K562 (cell line): ENCODE data around the gene OR51B2. TPM values are rescaled to one million over a fixed set of nuclear protein-coding genes. Genes with fewer than 3 reads are reported as not detected.

Experiments used
- CREB1 ChIP-seq, 2 experiments: sonication (generic) in 1 of 2; formaldehyde crosslinking in 1 of 2; IDR thresholded peaks; 2 replicates each; pipeline versions ENCODE4 v1.6.1 to v1.8.0; 2012 to 2022; ENCODE audit warnings: inconsistent platforms in 1 of 2, mild to moderate bottlenecking in 1 of 2, missing genetic modification reagents in 1 of 2, moderate library complexity in 1 of 2
- HMG20A ChIP-seq: fragments of 450-650 bp; formaldehyde crosslinking; conservative IDR thresholded peaks from 2 replicates; pipeline ENCODE4 v1.4.0; 2020; ENCODE audit warnings: mild to moderate bottlenecking, mixed read lengths
- KDM4B ChIP-seq, 2 experiments: fragments of 450-650 bp in 1 of 2; sonication (generic) in 1 of 2; IDR thresholded peaks; 2 replicates each; pipeline ENCODE4 v1.6.1; 2016 to 2017; ENCODE audit warnings: borderline replicate concordance in 2 of 2, antibody characterized with exemption in 1 of 2, low read depth in 1 of 2, mild to moderate bottlenecking in 1 of 2
- KLF1 ChIP-seq: fragments of 450-650 bp; IDR thresholded peaks from 2 replicates; pipeline ENCODE4 v1.6.1; 2016; ENCODE audit warnings: missing genetic modification characterization, missing compliant biosample characterization
- MBD2 ChIP-seq: sonication (generic); IDR thresholded peaks from 2 replicates; pipeline ENCODE4 v1.6.1; 2016; ENCODE audit warnings: low read depth, borderline replicate concordance
- RBM14 ChIP-seq: fragments of 200-400 bp; formaldehyde crosslinking; IDR thresholded peaks from 2 replicates; pipeline ENCODE4 v1.6.1; 2018; ENCODE audit warnings: low read depth, mild to moderate bottlenecking, low read length, moderate library complexity, borderline replicate concordance; ENCODE audit not compliant: insufficient read depth
- RFX1 ChIP-seq: fragments of 450-650 bp; IDR thresholded peaks from 2 replicates; pipeline ENCODE4 v1.6.1; 2016; ENCODE audit warnings: mild to moderate bottlenecking, moderate library complexity
- SMARCE1 ChIP-seq: fragments of 450-650 bp; IDR thresholded peaks from 2 replicates; pipeline ENCODE4 v1.7.1; 2016; ENCODE audit warnings: mild to moderate bottlenecking
- polyA plus RNA-seq, 8 experiments: library from polyadenylated mRNA; depleted of rRNA in 4 of 8; stranded (reverse) in 5 of 8; unstranded in 3 of 8; fragments of >200 nt; fragmentation: Nextera tagmentation in 2 of 8; fragmentation: Illumina TruSeq in 1 of 8; extraction: Ambion mirVana in 2 of 8; extraction: Trizol in 1 of 8; gene quantifications; 2 replicates each; pipeline versions ENCODE4 v1.2.1 to v1.2.3, GENCODE V29; 2011 to 2014; ENCODE audit warnings: inconsistent platforms in 1 of 8, missing spikeins in 1 of 8
- total RNA-seq, 7 experiments: library from RNA; depleted of rRNA in 6 of 7; stranded (reverse); fragments of >200 nt in 6 of 7; fragmentation: Illumina TruSeq in 2 of 7; extraction: Trizol in 2 of 7; gene quantifications; 2 replicates each; pipeline versions ENCODE4 v1.2.1 to v1.2.3, GENCODE V29; 2011 to 2021; ENCODE audit warnings: low replicate concordance in 1 of 7
- TF ChIP-seq, protein P1 (sequence below), 2 experiments: fragments of 450-650 bp; formaldehyde crosslinking in 1 of 2; IDR thresholded peaks; 2 replicates each; pipeline versions ENCODE4 v1.4.0 to v1.6.1; 2014 to 2020; ENCODE audit warnings: mild to moderate bottlenecking in 2 of 2, borderline replicate concordance in 1 of 2, low read depth in 1 of 2
- TF ChIP-seq, protein P2 (sequence below): fragments of 450-650 bp; conservative IDR thresholded peaks from 2 replicates; pipeline ENCODE4 v1.6.1; 2016; ENCODE audit warnings: missing genetic modification characterization, low read depth, mild to moderate bottlenecking, control low read depth, missing compliant biosample characterization
- TF ChIP-seq, protein P3 (sequence below), 2 experiments: fragments of 450-650 bp; IDR thresholded peaks; 2 replicates each; pipeline ENCODE4 v1.6.1; 2018; ENCODE audit warnings: mild to moderate bottlenecking in 2 of 2, low read depth in 1 of 2; ENCODE audit not compliant: partially characterized antibody in 2 of 2

Gene OR51B2
- total and polyA plus RNA-seq, 9 of the 15 experiments (the other 6 are each of a cell fraction or from before 2014, with no cell fraction given), result 0.38 to 6.6 (median 4.0) TPM

DNA sequence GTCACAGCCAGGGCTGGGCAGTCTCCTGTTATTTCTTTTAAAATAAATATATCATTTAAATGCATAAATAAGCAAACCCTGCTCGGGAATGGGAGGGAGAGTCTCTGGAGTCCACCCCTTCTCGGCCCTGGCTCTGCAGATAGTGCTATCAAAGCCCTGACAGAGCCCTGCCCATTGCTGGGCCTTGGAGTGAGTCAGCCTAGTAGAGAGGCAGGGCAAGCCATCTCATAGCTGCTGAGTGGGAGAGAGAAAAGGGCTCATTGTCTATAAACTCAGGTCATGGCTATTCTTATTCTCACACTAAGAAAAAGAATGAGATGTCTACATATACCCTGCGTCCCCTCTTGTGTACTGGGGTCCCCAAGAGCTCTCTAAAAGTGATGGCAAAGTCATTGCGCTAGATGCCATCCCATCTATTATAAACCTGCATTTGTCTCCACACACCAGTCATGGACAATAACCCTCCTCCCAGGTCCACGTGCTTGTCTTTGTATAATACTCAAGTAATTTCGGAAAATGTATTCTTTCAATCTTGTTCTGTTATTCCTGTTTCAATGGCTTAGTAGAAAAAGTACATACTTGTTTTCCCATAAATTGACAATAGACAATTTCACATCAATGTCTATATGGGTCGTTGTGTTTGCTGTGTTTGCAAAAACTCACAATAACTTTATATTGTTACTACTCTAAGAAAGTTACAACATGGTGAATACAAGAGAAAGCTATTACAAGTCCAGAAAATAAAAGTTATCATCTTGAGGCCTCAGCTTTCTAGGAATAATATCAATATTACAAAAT is 35.8 kb downstream of the OR51B2 start (continued):
- TF ChIP-seq, protein P1, sequence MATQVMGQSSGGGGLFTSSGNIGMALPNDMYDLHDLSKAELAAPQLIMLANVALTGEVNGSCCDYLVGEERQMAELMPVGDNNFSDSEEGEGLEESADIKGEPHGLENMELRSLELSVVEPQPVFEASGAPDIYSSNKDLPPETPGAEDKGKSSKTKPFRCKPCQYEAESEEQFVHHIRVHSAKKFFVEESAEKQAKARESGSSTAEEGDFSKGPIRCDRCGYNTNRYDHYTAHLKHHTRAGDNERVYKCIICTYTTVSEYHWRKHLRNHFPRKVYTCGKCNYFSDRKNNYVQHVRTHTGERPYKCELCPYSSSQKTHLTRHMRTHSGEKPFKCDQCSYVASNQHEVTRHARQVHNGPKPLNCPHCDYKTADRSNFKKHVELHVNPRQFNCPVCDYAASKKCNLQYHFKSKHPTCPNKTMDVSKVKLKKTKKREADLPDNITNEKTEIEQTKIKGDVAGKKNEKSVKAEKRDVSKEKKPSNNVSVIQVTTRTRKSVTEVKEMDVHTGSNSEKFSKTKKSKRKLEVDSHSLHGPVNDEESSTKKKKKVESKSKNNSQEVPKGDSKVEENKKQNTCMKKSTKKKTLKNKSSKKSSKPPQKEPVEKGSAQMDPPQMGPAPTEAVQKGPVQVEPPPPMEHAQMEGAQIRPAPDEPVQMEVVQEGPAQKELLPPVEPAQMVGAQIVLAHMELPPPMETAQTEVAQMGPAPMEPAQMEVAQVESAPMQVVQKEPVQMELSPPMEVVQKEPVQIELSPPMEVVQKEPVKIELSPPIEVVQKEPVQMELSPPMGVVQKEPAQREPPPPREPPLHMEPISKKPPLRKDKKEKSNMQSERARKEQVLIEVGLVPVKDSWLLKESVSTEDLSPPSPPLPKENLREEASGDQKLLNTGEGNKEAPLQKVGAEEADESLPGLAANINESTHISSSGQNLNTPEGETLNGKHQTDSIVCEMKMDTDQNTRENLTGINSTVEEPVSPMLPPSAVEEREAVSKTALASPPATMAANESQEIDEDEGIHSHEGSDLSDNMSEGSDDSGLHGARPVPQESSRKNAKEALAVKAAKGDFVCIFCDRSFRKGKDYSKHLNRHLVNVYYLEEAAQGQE (IDR thresholded peaks at IDR 0.05; ENCODE audit: borderline replicate concordance), result 0 out of 2 replicates have a peak, but pooled peaks have one; percentile 34
- TF ChIP-seq, protein P1 (CRISPR knock-in tag; IDR thresholded peaks at IDR 0.05; ENCODE audit: low read depth), result no peak
- TF ChIP-seq, protein P2, sequence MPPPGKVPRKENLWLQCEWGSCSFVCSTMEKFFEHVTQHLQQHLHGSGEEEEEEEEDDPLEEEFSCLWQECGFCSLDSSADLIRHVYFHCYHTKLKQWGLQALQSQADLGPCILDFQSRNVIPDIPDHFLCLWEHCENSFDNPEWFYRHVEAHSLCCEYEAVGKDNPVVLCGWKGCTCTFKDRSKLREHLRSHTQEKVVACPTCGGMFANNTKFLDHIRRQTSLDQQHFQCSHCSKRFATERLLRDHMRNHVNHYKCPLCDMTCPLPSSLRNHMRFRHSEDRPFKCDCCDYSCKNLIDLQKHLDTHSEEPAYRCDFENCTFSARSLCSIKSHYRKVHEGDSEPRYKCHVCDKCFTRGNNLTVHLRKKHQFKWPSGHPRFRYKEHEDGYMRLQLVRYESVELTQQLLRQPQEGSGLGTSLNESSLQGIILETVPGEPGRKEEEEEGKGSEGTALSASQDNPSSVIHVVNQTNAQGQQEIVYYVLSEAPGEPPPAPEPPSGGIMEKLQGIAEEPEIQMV, result no peak
- TF ChIP-seq HMG20A (CRISPR knock-in tag) (no peak), RBM14 (no peak), KLF1 (tag) (no peak), SMARCE1 (peak; percentile 93), MBD2 (peak; percentile 60; the same call in 1 of the 2 replicates), KDM4B (IDR thresholded peaks at IDR 0.05; ENCODE audit: borderline replicate concordance in 2 of 2, low read depth in 1 of 2) (no peak), CREB1 (IDR thresholded peaks at IDR 0.05) (peak; percentile 31; the same call in 1 of the 2 replicates), CREB1 (CRISPR knock-in tag; IDR thresholded peaks at IDR 0.05) (no peak), RFX1 (no peak)
- TF ChIP-seq, protein P3, sequence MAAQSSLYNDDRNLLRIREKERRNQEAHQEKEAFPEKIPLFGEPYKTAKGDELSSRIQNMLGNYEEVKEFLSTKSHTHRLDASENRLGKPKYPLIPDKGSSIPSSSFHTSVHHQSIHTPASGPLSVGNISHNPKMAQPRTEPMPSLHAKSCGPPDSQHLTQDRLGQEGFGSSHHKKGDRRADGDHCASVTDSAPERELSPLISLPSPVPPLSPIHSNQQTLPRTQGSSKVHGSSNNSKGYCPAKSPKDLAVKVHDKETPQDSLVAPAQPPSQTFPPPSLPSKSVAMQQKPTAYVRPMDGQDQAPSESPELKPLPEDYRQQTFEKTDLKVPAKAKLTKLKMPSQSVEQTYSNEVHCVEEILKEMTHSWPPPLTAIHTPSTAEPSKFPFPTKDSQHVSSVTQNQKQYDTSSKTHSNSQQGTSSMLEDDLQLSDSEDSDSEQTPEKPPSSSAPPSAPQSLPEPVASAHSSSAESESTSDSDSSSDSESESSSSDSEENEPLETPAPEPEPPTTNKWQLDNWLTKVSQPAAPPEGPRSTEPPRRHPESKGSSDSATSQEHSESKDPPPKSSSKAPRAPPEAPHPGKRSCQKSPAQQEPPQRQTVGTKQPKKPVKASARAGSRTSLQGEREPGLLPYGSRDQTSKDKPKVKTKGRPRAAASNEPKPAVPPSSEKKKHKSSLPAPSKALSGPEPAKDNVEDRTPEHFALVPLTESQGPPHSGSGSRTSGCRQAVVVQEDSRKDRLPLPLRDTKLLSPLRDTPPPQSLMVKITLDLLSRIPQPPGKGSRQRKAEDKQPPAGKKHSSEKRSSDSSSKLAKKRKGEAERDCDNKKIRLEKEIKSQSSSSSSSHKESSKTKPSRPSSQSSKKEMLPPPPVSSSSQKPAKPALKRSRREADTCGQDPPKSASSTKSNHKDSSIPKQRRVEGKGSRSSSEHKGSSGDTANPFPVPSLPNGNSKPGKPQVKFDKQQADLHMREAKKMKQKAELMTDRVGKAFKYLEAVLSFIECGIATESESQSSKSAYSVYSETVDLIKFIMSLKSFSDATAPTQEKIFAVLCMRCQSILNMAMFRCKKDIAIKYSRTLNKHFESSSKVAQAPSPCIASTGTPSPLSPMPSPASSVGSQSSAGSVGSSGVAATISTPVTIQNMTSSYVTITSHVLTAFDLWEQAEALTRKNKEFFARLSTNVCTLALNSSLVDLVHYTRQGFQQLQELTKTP (IDR thresholded peaks at IDR 0.05; ENCODE audit: low read depth in 1 of 2, partially characterized antibody in 2 of 2), result no peak
